Right lobe of liver (tissue), 6 donors: ENCODE results near the gene RASGRP2. TPM values are rescaled to one million over a fixed set of nuclear protein-coding genes. Genes with fewer than 3 reads are reported as not detected.

Experiments
- ATAC-seq, 4 donors: fragments of 200-7000 bp; cut with Tn5 transposase; one replicate each; pipeline ENCODE4 v1.9.1; 2020; ENCODE audit warnings: mild to moderate bottlenecking in 4 of 4, moderate library complexity in 4 of 4
- DNase-seq, 3 donors: peaks; one replicate each; pipeline ENCODE4 v3.0.0-alpha.2; 2020
- H3K27ac ChIP-seq, 3 donors: fragments of 200-600 bp; one replicate each; pipeline ENCODE4 v1.8.0; 2022
- H3K27me3 ChIP-seq, 2 donors: fragments of 200-600 bp; one replicate each; pipeline ENCODE4 v1.8.0; 2022
- H3K36me3 ChIP-seq, 4 donors: fragments of 200-600 bp; sonication (generic) in 1 of 4; one replicate each; pipeline versions ENCODE4 v1.5.1 to v1.8.0; 2017 to 2022; ENCODE audit warnings: control low read depth in 1 of 4
- H3K4me1 ChIP-seq, 4 donors: fragments of 200-600 bp; sonication (generic) in 1 of 4; one replicate each; pipeline versions ENCODE4 v1.5.1 to v1.8.0; 2017 to 2022; ENCODE audit warnings: control low read depth in 1 of 4
- H3K4me3 ChIP-seq, 3 donors: fragments of 200-600 bp; one replicate each; pipeline ENCODE4 v1.8.0; 2022
- H3K9me3 ChIP-seq, 4 donors: fragments of 200-600 bp; sonication (generic) in 1 of 4; one replicate each; pipeline versions ENCODE4 v1.5.1 to v1.8.0; 2017 to 2022; ENCODE audit warnings: control low read depth in 1 of 4
- POLR2A ChIP-seq: fragments of 450-650 bp; IDR thresholded peaks from one replicate; pipeline ENCODE4 v1.6.1; 2017; ENCODE audit warnings: antibody characterized with exemption, mild to moderate bottlenecking
- WGBS: methylation state at CpG from one replicate; pipeline ENCODE4 v1.1.6; 2018; ENCODE audit warnings: low coverage, low lambda C conversion rate; ENCODE audit not compliant: insufficient coverage; ENCODE audit errors: missing lambda C conversion rate; 5-methylcytosine and 5-hydroxymethylcytosine counted together
- intact Hi-C, 2 donors: fragments of 100-400 bp; cut with DNase I; formaldehyde crosslinking; loops; one replicate each; pipeline versions ENCODE4 v1.11.2 to v1.14.1; 2022
- total RNA-seq, 6 experiments: library from RNA; depleted of rRNA in 2 of 6; stranded (reverse); fragments of >200 nt in 2 of 6; fragmentation: NEBNext Ultra II Directional in 3 of 6; extraction: Animal tissue kit (Norgen Biotek cat#: 25700) in 3 of 6; gene quantifications; one replicate each; pipeline versions ENCODE4 v1.1.0 to v1.2.4, GENCODE V29; 2016 to 2023
- TF ChIP-seq, protein P1 (sequence below), 4 donors: fragments of 200-600 bp in 3 of 4; fragments of 450-650 bp in 1 of 4; IDR thresholded peaks; one replicate each; pipeline versions ENCODE4 v1.5.1 to v1.8.0; 2016 to 2022; ENCODE audit warnings: antibody characterized with exemption in 4 of 4, mild to moderate bottlenecking in 2 of 4
- donor health status: DM: no; HTN: yes; CAD: no.
- donor health status: DM: no; HTN: no; CAD: no.
- donor health status: DM: no; HTN: no; CAD: no.
- donor health status: DM: no; HTN: yes; CAD: no.
- donor health status: DM: no; HTN: yes; CAD: no.

The RASGRP2 gene
- total RNA-seq, 6 experiments from 2014 or later, result 1.6 to 8.1 (median 3.2) TPM

- ATAC-seq (no peak), DNase-seq (peak in 1 of 3 donors; percentile 50)
- H3K27me3 ChIP-seq, result no peaks in the 10 kb centered on the region
- no peak overlapping the region for H3K4me3 ChIP-seq
- TF ChIP-seq, protein P1, sequence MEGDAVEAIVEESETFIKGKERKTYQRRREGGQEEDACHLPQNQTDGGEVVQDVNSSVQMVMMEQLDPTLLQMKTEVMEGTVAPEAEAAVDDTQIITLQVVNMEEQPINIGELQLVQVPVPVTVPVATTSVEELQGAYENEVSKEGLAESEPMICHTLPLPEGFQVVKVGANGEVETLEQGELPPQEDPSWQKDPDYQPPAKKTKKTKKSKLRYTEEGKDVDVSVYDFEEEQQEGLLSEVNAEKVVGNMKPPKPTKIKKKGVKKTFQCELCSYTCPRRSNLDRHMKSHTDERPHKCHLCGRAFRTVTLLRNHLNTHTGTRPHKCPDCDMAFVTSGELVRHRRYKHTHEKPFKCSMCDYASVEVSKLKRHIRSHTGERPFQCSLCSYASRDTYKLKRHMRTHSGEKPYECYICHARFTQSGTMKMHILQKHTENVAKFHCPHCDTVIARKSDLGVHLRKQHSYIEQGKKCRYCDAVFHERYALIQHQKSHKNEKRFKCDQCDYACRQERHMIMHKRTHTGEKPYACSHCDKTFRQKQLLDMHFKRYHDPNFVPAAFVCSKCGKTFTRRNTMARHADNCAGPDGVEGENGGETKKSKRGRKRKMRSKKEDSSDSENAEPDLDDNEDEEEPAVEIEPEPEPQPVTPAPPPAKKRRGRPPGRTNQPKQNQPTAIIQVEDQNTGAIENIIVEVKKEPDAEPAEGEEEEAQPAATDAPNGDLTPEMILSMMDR (IDR thresholded peaks at IDR 0.05), result no peak
- TF ChIP-seq POLR2A, result no peak
- no peak overlapping the region for H3K27ac ChIP-seq
- H3K9me3 ChIP-seq, result no peaks in the 10 kb centered on the region
- intact Hi-C loops, result loop anchor here (5.0 to 10.0 kb wide), 2 partner anchors 48 to 55 kb away; partner anchors contain the start of gene CDC42BPG (in 1 of the 2)
- 48% methylated on average over 2 of the region's 15 CpGs for WGBS
- H3K4me1 ChIP-seq, result no peaks in the 10 kb centered on the region
- no peaks in the 10 kb centered on the region for H3K36me3 ChIP-seq
Observed at GRCh38 chr11:64789331-64790204, 45.6 kb upstream of the RASGRP2 start.

DNA sequence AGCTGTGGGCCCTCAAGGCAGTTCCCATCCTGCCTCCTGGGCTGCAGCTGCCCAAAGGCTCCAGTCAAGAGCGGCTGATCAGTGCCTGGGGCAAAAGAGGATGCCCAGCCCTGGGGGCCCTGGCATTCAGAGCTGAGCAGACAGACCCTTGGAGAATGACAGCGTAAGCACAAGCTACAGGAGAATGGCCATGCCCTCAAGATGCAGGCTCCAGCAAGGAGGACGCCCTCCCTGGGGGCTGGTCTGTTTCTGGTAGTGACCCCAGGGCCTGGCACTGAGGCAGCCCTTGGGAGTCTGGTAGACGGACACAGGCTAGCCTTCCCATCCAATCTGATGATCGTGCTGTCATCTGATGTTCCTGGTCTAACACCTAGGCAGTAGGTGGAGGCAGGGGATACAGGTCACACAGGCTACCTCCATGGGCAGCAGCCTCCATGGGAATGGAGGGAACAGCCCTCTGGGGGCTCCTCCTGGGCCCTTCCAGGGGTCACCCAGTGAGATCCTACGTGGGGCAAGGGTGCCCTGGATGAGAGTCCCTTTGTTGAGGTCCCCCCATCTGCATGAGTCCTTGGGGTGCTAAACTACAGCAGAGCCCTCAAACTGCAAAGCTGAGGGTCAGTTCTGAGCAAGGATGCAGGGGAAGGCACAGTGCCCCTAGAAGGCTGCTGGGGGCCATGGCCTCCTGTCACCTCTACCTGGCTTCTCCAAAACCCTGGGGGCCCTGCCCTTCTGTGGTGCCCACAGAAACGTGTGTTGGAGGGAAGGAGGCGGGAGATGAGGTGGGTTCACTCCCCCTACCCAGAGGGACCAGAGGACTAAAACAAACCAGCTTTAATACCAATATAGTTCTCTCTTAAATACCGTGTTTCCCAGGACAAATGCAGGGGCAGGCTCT, 44.6 kb upstream of the RASGRP2 start:
- Histone ChIP-seq H3K4me1 (no peaks in the 10 kb centered on the region), H3K27ac (no peak overlapping the region), H3K27me3 (no peaks in the 10 kb centered on the region), H3K36me3 (no peaks in the 10 kb centered on the region), H3K9me3 (no peaks in the 10 kb centered on the region), H3K4me3 (no peak overlapping the region)
- ATAC-seq (no peak), DNase-seq (peak in 1 of 3 donors; percentile 30)
- intact Hi-C loops, result loop anchor here in 1 of 2 donors (10.0 kb wide), 1 partner anchor 56 kb away; the partner anchor contains the start of gene CDC42BPG
- TF ChIP-seq, protein P1 (IDR thresholded peaks at IDR 0.05), result no peak
- TF ChIP-seq POLR2A, result no peak
- WGBS, result 72% methylated on average over 3 of the region's 9 CpGs

GRCh38 chr11:64787526-64788320, 43.8 kb upstream of the RASGRP2 start:
- WGBS, result 54% methylated on average over 5 of the region's 15 CpGs
- no peaks in the 10 kb centered on the region for H3K4me1 ChIP-seq
- H3K36me3 ChIP-seq, result no peaks in the 10 kb centered on the region
- peak; percentile 76 to 84 (median 84) for ATAC-seq
- TF ChIP-seq POLR2A, result no peak
- TF ChIP-seq, protein P1 (IDR thresholded peaks at IDR 0.05), result peak; percentile 66 to 77 (median 72)
- H3K9me3 ChIP-seq, result no peaks in the 10 kb centered on the region
- peak; percentile 71 to 75 (median 71) for DNase-seq
- H3K27me3 ChIP-seq, result no peaks in the 10 kb centered on the region
- H3K4me3 ChIP-seq, result no peak overlapping the region
- H3K27ac ChIP-seq, result no peak overlapping the region
- intact Hi-C loops, result loop anchor here in 1 of 2 donors (10.0 kb wide), 1 partner anchor 57 kb away; the partner anchor contains the start of gene CDC42BPG

- no peak for ATAC-seq
Observed at GRCh38 chr11:64786308-64786707, 42.4 kb upstream of the RASGRP2 start.

More at GRCh38 chr11:64786308-64786707, 42.4 kb upstream of the RASGRP2 start:
- peak in 2 of 3 donors; percentile 9 to 29 for DNase-seq
- TF ChIP-seq, protein P1 (IDR thresholded peaks at IDR 0.05), result no peak
- no peak for TF ChIP-seq POLR2A
- Histone ChIP-seq H3K36me3 (no peaks in the 10 kb centered on the region), H3K4me1 (no peaks in the 10 kb centered on the region), H3K4me3 (no peak overlapping the region), H3K27me3 (no peaks in the 10 kb centered on the region), H3K27ac (no peak overlapping the region), H3K9me3 (no peaks in the 10 kb centered on the region)
- intact Hi-C loops, result loop anchor here in 1 of 2 donors (10.0 kb wide), 1 partner anchor 58 kb away; the partner anchor contains the start of gene CDC42BPG
- 89% methylated on average over 2 of the region's 10 CpGs for WGBS
